ENCODE measurements around the gene TBC1D1. TPM values are rescaled to one million over a fixed set of nuclear protein-coding genes. Genes with fewer than 3 reads are reported as not detected.

The TBC1D1 gene
- total RNA-seq, 1 experiment from 2014 or later: 106 TPM

DNA sequence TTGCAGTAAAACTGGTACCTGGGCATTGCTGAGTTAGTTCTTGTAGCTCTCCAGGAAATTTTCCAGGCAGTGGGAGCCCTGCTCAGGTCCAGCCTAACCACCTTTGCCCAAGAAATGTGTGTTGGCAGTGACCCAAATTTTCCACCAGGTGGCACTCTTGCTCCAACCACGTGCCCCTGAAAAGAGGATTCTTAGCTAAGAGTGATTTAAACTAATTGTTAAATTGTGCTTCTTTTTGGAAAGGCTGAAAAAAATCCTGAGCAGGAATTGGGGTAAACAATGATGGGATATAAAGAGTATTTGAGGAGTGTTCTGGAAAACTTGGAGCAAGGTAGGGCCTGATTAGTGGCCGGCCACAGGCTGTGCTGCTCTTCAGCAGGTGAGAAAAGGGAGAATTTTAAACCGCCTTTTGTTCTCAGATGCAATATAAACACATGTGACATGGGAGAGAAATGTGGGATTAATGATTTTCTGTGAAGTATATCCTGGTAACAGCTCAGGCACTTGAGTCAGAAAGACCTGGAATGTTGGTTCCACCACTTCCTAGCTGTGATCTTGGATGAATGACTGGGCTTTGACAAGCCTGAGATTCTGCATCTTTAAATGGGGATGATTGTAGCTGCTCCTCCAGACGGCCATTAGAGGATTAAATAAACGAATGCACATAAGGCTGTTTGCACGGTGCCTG is 288.9 kb downstream of the TBC1D1 start:
- H3K27ac ChIP-seq: peak overlapping the region; percentile 86
- peak; percentile 82 for DNase-seq
- no peaks in the 10 kb centered on the region for H3K27me3 ChIP-seq (ENCODE audit: insufficient read depth, low read depth)
- H3K4me1 ChIP-seq (replicated peaks; ENCODE audit: insufficient read depth): peaks cover 30% of the 10 kb centered on the region
- H3K9me2 ChIP-seq (ENCODE audit: insufficient read depth): no peaks in the 10 kb centered on the region
- CTCF ChIA-PET: interaction anchor here (0.6 to 1.4 kb wide), 14 partner anchors 9 to 711 kb away, joined by 3 to 13 read pairs (median 4); no protein-coding TSS in a partner anchor
- H3K4me2 ChIP-seq: peak overlapping the region; percentile 42
- no peaks in the 10 kb centered on the region for H3K9me3 ChIP-seq (ENCODE audit: insufficient read depth, low read depth)
- H3F3A ChIP-seq (ENCODE audit: insufficient read depth, low read depth): peaks cover 20% of the 10 kb centered on the region
- H4K20me1 ChIP-seq (ENCODE audit: insufficient read depth): no peaks in the 10 kb centered on the region
- H2AFZ ChIP-seq: no peak overlapping the region
- intact Hi-C loops (cut with micrococcal nuclease; ENCODE audit: unreplicated experiment): loop anchor here (1.0 to 10.0 kb wide), 8 partner anchors 51 to 548 kb away; no protein-coding TSS in a partner anchor
- no TSS peak for BruUV-seq (replicated peaks)
- POLR2A ChIA-PET (ENCODE audit: unreplicated experiment): interaction anchor here (0.6 to 0.7 kb wide), 3 partner anchors 376 to 566 kb away, joined by 3 to 4 read pairs (median 4); no protein-coding TSS in a partner anchor
- H3K79me2 ChIP-seq (ENCODE audit: low read depth): no peaks in the 10 kb centered on the region
- no peak overlapping the region for H3K4me3 ChIP-seq
- no peak for TF ChIP-seq EZH2 (IDR thresholded peaks at IDR 0.05; ENCODE audit: low read depth)
- TF ChIP-seq, protein P1, sequence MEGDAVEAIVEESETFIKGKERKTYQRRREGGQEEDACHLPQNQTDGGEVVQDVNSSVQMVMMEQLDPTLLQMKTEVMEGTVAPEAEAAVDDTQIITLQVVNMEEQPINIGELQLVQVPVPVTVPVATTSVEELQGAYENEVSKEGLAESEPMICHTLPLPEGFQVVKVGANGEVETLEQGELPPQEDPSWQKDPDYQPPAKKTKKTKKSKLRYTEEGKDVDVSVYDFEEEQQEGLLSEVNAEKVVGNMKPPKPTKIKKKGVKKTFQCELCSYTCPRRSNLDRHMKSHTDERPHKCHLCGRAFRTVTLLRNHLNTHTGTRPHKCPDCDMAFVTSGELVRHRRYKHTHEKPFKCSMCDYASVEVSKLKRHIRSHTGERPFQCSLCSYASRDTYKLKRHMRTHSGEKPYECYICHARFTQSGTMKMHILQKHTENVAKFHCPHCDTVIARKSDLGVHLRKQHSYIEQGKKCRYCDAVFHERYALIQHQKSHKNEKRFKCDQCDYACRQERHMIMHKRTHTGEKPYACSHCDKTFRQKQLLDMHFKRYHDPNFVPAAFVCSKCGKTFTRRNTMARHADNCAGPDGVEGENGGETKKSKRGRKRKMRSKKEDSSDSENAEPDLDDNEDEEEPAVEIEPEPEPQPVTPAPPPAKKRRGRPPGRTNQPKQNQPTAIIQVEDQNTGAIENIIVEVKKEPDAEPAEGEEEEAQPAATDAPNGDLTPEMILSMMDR (conservative IDR thresholded peaks at IDR 0.05): peak; percentile 98
- H3K36me3 ChIP-seq (ENCODE audit: low read depth): no peaks in the 10 kb centered on the region

DNA sequence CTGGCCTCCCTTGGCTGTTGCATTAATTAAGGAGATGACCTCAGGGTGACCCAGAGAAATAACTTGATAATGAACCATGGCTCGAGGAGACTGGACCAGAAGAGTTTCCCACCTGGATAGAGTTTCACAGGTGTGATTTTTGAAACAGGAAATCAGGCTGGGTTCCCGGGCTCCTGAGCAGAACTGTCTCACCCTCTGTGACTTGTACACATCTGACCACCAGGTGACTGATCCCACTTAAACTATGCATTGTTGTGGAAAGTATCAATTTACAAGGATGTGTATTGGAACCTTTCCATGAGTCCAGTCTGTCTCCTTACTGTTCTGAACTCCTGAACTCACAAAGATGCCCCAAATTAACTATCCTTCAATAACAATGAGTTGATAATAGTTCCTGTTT is 289.6 kb downstream of the TBC1D1 start:
- POLR2A ChIA-PET (ENCODE audit: unreplicated experiment): interaction anchor here (0.5 to 0.7 kb wide), 2 partner anchors 204 to 567 kb away, joined by 3 to 4 read pairs; no protein-coding TSS in a partner anchor
- no peak overlapping the region for H2AFZ ChIP-seq

DNA sequence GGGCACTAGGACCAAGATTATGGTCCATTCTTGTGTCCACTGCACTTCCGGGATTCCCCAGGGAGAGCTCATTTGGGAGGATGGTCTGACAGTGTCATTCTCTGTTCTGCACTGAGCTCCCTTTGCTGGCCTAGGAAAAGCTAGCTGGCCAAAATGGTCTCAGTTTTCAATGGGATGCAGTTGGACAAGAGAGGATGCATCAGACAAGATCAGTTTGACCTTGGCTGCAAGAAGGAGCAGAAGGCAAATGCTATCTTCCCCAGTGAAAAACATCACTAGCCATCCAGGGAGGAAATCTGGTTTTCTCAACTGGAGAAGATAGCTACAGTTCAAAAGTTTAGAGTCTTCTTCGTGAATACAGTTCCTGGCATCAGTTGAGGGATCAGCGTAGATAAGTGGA is 290.4 kb downstream of the TBC1D1 start:
- no peaks in the 10 kb centered on the region for H4K20me1 ChIP-seq (ENCODE audit: insufficient read depth)
- intact Hi-C loops (cut with micrococcal nuclease; ENCODE audit: unreplicated experiment): loop anchor here (10.0 kb wide), 1 partner anchor 204 kb away; no protein-coding TSS in a partner anchor
- H3K27ac ChIP-seq: peak overlapping the region; percentile 86
- no peak overlapping the region for H2AFZ ChIP-seq
- CTCF ChIA-PET: interaction anchor here (0.5 to 0.7 kb wide), 2 partner anchors 97 to 547 kb away, joined by 4 to 7 read pairs; no protein-coding TSS in a partner anchor
- POLR2A ChIA-PET (ENCODE audit: unreplicated experiment): no interaction called here
- H3K9me3 ChIP-seq (ENCODE audit: insufficient read depth, low read depth): no peaks in the 10 kb centered on the region
- peak overlapping the region; percentile 42 for H3K4me2 ChIP-seq
- peaks cover 30% of the 10 kb centered on the region for H3K4me1 ChIP-seq (replicated peaks; ENCODE audit: insufficient read depth)
- peaks cover 20% of the 10 kb centered on the region for H3F3A ChIP-seq (ENCODE audit: insufficient read depth, low read depth)
- H3K79me2 ChIP-seq (ENCODE audit: low read depth): no peaks in the 10 kb centered on the region
- DNase-seq: no peak
- H3K4me3 ChIP-seq: no peak overlapping the region
- no TSS peak for BruUV-seq (replicated peaks)
- H3K9me2 ChIP-seq (ENCODE audit: insufficient read depth): no peaks in the 10 kb centered on the region
- TF ChIP-seq EZH2 (IDR thresholded peaks at IDR 0.05; ENCODE audit: low read depth): no peak
- TF ChIP-seq, protein P1 (conservative IDR thresholded peaks at IDR 0.05): no peak
- no peaks in the 10 kb centered on the region for H3K27me3 ChIP-seq (ENCODE audit: insufficient read depth, low read depth)
- no peaks in the 10 kb centered on the region for H3K36me3 ChIP-seq (ENCODE audit: low read depth)

More for the DNA sequence above, 289.6 kb downstream of the TBC1D1 start:
- Histone ChIP-seq H3K27me3 (ENCODE audit: insufficient read depth, low read depth) (no peaks in the 10 kb centered on the region), H3K4me2 (peak overlapping the region; percentile 42), H3K79me2 (ENCODE audit: low read depth) (no peaks in the 10 kb centered on the region), H4K20me1 (ENCODE audit: insufficient read depth) (no peaks in the 10 kb centered on the region), H3K27ac (peak overlapping the region; percentile 86), H3K9me3 (ENCODE audit: insufficient read depth, low read depth) (no peaks in the 10 kb centered on the region), H3K9me2 (ENCODE audit: insufficient read depth) (no peaks in the 10 kb centered on the region), H3F3A (ENCODE audit: insufficient read depth, low read depth) (peaks cover 20% of the 10 kb centered on the region), H3K4me3 (no peak overlapping the region), H3K4me1 (replicated peaks; ENCODE audit: insufficient read depth) (peaks cover 30% of the 10 kb centered on the region), H3K36me3 (ENCODE audit: low read depth) (no peaks in the 10 kb centered on the region)
- CTCF ChIA-PET: interaction anchor here (0.7 to 1.4 kb wide), 5 partner anchors 8 to 680 kb away, joined by 3 to 5 read pairs (median 4); no protein-coding TSS in a partner anchor
- intact Hi-C loops (cut with micrococcal nuclease; ENCODE audit: unreplicated experiment): loop anchor here (1.0 to 10.0 kb wide), 3 partner anchors 139 to 544 kb away; no protein-coding TSS in a partner anchor
- peak; percentile 22 to 88 for DNase-seq
- BruUV-seq (replicated peaks): no TSS peak
- TF ChIP-seq, protein P1 (conservative IDR thresholded peaks at IDR 0.05): no peak; the same call in 1 of the 2 replicates
- TF ChIP-seq EZH2 (IDR thresholded peaks at IDR 0.05; ENCODE audit: low read depth): no peak

Measured in PC-9 (cell line).